ENCODE data around the gene SLFN11. TPM values are rescaled to one million over a fixed set of nuclear protein-coding genes. Genes with fewer than 3 reads are reported as not detected.
"Not testable (repeated sequence)": the region's sequence is repeated elsewhere in the genome, so short reads cannot be mapped to it uniquely, and the experiment has no call there.

The SLFN11 gene
- total RNA-seq, 4 donors from 2014 or later, result 46.3 to 55.8 (median 51.1) TPM

- 18 to 19% methylated on average over 19 of the region's 20 CpGs for WGBS, 2 donors
- H3K9me3 ChIP-seq, result no peaks in the 10 kb centered on the region
- no peaks in the 10 kb centered on the region for H3K27me3 ChIP-seq
- H3K4me1 ChIP-seq, result peaks cover 0 to 31% (median 9%) of the 10 kb centered on the region in 4 donors
- H3K36me3 ChIP-seq, result no peaks in the 10 kb centered on the region
- TF ChIP-seq POLR2A (IDR thresholded peaks at IDR 0.05), result no peak
- TF ChIP-seq, protein P1, sequence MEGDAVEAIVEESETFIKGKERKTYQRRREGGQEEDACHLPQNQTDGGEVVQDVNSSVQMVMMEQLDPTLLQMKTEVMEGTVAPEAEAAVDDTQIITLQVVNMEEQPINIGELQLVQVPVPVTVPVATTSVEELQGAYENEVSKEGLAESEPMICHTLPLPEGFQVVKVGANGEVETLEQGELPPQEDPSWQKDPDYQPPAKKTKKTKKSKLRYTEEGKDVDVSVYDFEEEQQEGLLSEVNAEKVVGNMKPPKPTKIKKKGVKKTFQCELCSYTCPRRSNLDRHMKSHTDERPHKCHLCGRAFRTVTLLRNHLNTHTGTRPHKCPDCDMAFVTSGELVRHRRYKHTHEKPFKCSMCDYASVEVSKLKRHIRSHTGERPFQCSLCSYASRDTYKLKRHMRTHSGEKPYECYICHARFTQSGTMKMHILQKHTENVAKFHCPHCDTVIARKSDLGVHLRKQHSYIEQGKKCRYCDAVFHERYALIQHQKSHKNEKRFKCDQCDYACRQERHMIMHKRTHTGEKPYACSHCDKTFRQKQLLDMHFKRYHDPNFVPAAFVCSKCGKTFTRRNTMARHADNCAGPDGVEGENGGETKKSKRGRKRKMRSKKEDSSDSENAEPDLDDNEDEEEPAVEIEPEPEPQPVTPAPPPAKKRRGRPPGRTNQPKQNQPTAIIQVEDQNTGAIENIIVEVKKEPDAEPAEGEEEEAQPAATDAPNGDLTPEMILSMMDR (IDR thresholded peaks at IDR 0.05), result peak; percentile 67 to 88 (median 75)
- peak in 1 of 2 donors; percentile 31 for DNase-seq (ENCODE audit: low spot score in 2 of 2)
- H3K27ac ChIP-seq, result peak overlapping the region in 3 of 4 donors; percentile 30 to 73 (median 61)
- H3K4me3 ChIP-seq, result peak overlapping the region; percentile 5 to 41 (median 36)
These were observed 60.4 kb downstream of the SLFN11 start for GRCh38 chr17:35312790-35313711.

- no peak for DNase-seq (ENCODE audit: low spot score in 2 of 2)
- Histone ChIP-seq H3K4me1 (peaks cover 0 to 31% (median 9%) of the 10 kb centered on the region in 4 donors), H3K36me3 (no peaks in the 10 kb centered on the region), H3K4me3 (no peak overlapping the region), H3K27me3 (no peaks in the 10 kb centered on the region), H3K27ac (peak overlapping the region in 1 of 4 donors; percentile 61), H3K9me3 (no peaks in the 10 kb centered on the region)
- TF ChIP-seq, protein P1 (IDR thresholded peaks at IDR 0.05), result no peak
- TF ChIP-seq POLR2A (IDR thresholded peaks at IDR 0.05), result no peak
- no peak for TF ChIP-seq EP300 (IDR thresholded peaks at IDR 0.05)
- 69 to 70% methylated on average over 3 of the region's 3 CpGs for WGBS, 2 donors
These were observed 61.1 kb downstream of the SLFN11 start for GRCh38 chr17:35312346-35312745.

DNA sequence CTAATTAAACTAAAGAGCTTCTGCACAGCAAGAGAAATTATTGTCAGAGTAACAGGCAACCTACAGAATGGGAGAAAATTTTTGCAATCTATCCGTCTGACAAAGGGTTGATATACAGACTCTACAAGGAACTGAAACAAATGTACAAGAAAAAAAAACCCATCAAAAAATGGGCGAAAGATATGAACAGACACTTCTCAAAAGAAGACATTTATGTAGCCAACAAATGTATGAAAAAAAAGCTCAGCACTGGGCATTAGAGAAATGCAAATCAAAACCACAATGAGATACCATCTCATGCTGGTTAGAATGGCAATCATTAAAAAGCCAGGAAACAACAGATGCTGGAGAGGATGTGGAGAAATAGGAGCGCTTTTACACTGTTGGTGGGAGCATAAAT, 64.1 kb downstream of the SLFN11 start:
- not testable (repeated sequence) for H3K9me3 ChIP-seq; H3K27me3 ChIP-seq; H3K27ac ChIP-seq; H3K4me3 ChIP-seq; H3K36me3 ChIP-seq; DNase-seq (ENCODE audit: low spot score in 2 of 2)
- H3K4me1 ChIP-seq, result peaks cover 0 to 16% (median 3%) of the 10 kb centered on the region in 4 donors
- 87 to 93% methylated on average over 3 of the region's 3 CpGs for WGBS, 2 donors

Small RNA genes within 50 kb of the gene (small RNA-seq; reads per million reads assigned to genes)
- gene AC060766.3 (not detected), gene AC060766.5 (not detected)

Other genes starting within 250 kb of the SLFN11 start
- gene NLE1, start 231.3 kb downstream of the SLFN11 start, total RNA-seq, result 10 to 100 TPM; 10.4 to 32.1 (median 17.1) TPM
- not detected for gene UNC45B, start 225.8 kb downstream of the SLFN11 start, total RNA-seq
- not detected for gene SLC35G3, start 179.2 kb downstream of the SLFN11 start, total RNA-seq
- gene SLFN5, start 130.5 kb downstream of the SLFN11 start, total RNA-seq, result 10 to 100 TPM; 21.2 to 22.4 (median 21.6) TPM
- gene SLFN12, start 58.9 kb upstream of the SLFN11 start, total RNA-seq, result 10 to 100 TPM; 11.6 to 20.1 (median 15.9) TPM
- 10 to 100 TPM in 1 of 4 donors, 1 to 10 TPM in 3; 2.3 to 23.6 (median 4.9) TPM for gene SLFN13, start 75.1 kb upstream of the SLFN11 start, total RNA-seq
- gene SLFN12L, start 164.1 kb upstream of the SLFN11 start, total RNA-seq, result 1 to 10 TPM; 1.2 to 2.0 (median 1.4) TPM
- gene SLFN14, start 187.2 kb upstream of the SLFN11 start, total RNA-seq, result not detected
- 10 to 100 TPM in 2 of 4 donors, 1 to 10 TPM in 2; 4.2 to 10.8 (median 9.7) TPM for gene PEX12, start 204.9 kb upstream of the SLFN11 start, total RNA-seq
- gene AP2B1, start 213.7 kb upstream of the SLFN11 start, total RNA-seq, result 10 to 100 TPM; 59.9 to 77.7 (median 62.0) TPM